HG02588 (cell line): ENCODE results near the gene GEMIN7.

ENCODE experiments used
- ATAC-seq: cut with Tn5 transposase; IDR thresholded peaks from one replicate; pipeline ENCODE4 v1.9.1; 2021; ENCODE audit warnings: mild to moderate bottlenecking, moderate library complexity; ENCODE audit not compliant: unreplicated experiment

The GEMIN7 gene

GRCh38 chr19:45082170-45082569 is 3.1 kb downstream of the GEMIN7 start:
- ATAC-seq, result no peak

- ATAC-seq, result no peak
Measured at GRCh38 chr19:45086480-45086879, 7.4 kb downstream of the GEMIN7 start.

- no peak for ATAC-seq
Measured at GRCh38 chr19:45087531-45087930, 8.5 kb downstream of the GEMIN7 start.

- ATAC-seq, result no peak
Measured at GRCh38 chr19:45090034-45090433, 11.0 kb downstream of the GEMIN7 start.

- ATAC-seq, result no peak
Measured at GRCh38 chr19:45090606-45091005, 11.5 kb downstream of the GEMIN7 start.

GRCh38 chr19:45091031-45091923 is 12.2 kb downstream of the GEMIN7 start:
- ATAC-seq, result peak; percentile 43

GRCh38 chr19:45092747-45093678 is 14.0 kb downstream of the GEMIN7 start, which contains the start of gene PPP1R37:
Gene PPP1R37 (plus strand): TSS chr19:45093179. CDS start chr19:45093326, 147 bp downstream.
- peak; percentile 63 for ATAC-seq

GRCh38 chr19:45094137-45094536 is 15.1 kb downstream of the GEMIN7 start:
- ATAC-seq, result no peak

- ATAC-seq, result no peak
Measured at GRCh38 chr19:45094707-45095106, 15.6 kb downstream of the GEMIN7 start.

GRCh38 chr19:45095496-45096413 is 16.7 kb downstream of the GEMIN7 start:
- ATAC-seq, result no peak

GRCh38 chr19:45096700-45097099 is 17.6 kb downstream of the GEMIN7 start:
- no peak for ATAC-seq

GRCh38 chr19:45097450-45097775 is 18.4 kb downstream of the GEMIN7 start:
- no peak for ATAC-seq

GRCh38 chr19:45097776-45098520 is 18.9 kb downstream of the GEMIN7 start:
- no peak for ATAC-seq

- ATAC-seq, result no peak
Measured at GRCh38 chr19:45098521-45099466, 19.7 kb downstream of the GEMIN7 start.

GRCh38 chr19:45099467-45100191 is 20.6 kb downstream of the GEMIN7 start:
- ATAC-seq, result no peak

GRCh38 chr19:45100201-45100600 is 21.1 kb downstream of the GEMIN7 start:
- ATAC-seq, result no peak

GRCh38 chr19:45100846-45101252 is 21.8 kb downstream of the GEMIN7 start:
- no peak for ATAC-seq

GRCh38 chr19:45101806-45102205 is 22.7 kb downstream of the GEMIN7 start:
- ATAC-seq, result no peak
